H1 (cell line): Measurements from ENCODE around the gene UBL4A. TPM values are rescaled to one million over a fixed set of nuclear protein-coding genes. Genes with fewer than 3 reads are reported as not detected.

Experiments
- GABPA ChIP-seq: IDR thresholded peaks from 2 replicates; pipeline ENCODE4 v1.6.1; 2011; ENCODE audit warnings: mild to moderate bottlenecking, low read length, moderate library complexity, borderline replicate concordance; ENCODE audit not compliant: insufficient read depth
- HDAC6 ChIP-seq: IDR thresholded peaks from one replicate; pipeline ENCODE4 v1.7.1; 2012; ENCODE audit warnings: low read depth, mild to moderate bottlenecking, inconsistent platforms, low read length, moderate library complexity
- RAD21 ChIP-seq, 2 experiments: IDR thresholded peaks in 1 of 2; conservative IDR thresholded peaks in 1 of 2; 2 replicates each; pipeline ENCODE4 v1.6.1; 2011; ENCODE audit warnings: low read depth in 2 of 2, low read length in 2 of 2, improper control_type of control experiment in 1 of 2, inconsistent platforms in 1 of 2, mild to moderate bottlenecking in 1 of 2, moderate library complexity in 1 of 2
- polyA plus RNA-seq, 7 experiments: library from polyadenylated mRNA; depleted of rRNA in 3 of 7; stranded (reverse) in 5 of 7; unstranded in 2 of 7; fragments of >200 nt in 5 of 7; fragments of 200-250 nt in 2 of 7; gene quantifications; 1 replicate in 5 of 7; 2 replicates in 1 of 7; 4 replicates in 1 of 7; pipeline versions ENCODE4 v1.2.1 to v1.2.3, GENCODE V29; 2011 to 2013; ENCODE audit warnings: missing spikeins in 2 of 7, mixed read lengths in 2 of 7
- total RNA-seq: library from RNA; stranded (reverse); fragmentation: NEBNext Ultra II Directional; extraction: Animal tissue kit (Norgen Biotek cat#: 25700); gene quantifications from 2 replicates; pipeline ENCODE4 v1.2.1, GENCODE V29; 2021

UBL4A gene
- total and polyA plus RNA-seq, 2 of the 8 experiments (the other 6 are each of a cell fraction or from before 2014, with no cell fraction given), result 23.1 to 31.7 TPM

- TF ChIP-seq RAD21 (IDR thresholded peaks at IDR 0.05 in 1 of 2, conservative IDR thresholded peaks at IDR 0.05 in 1 of 2; ENCODE audit: low read depth in 2 of 2, low read length in 2 of 2), result no peak
- no peak for TF ChIP-seq HDAC6
- no peak for TF ChIP-seq GABPA
These were observed 20.4 kb downstream of the UBL4A start (continued) for GRCh38 chrX:154466036-154466435.
